SK-N-SH treated with all-trans-retinoic acid at 6 μM for 48 hours (cell line): ENCODE measurements around the gene FER.

Experiments
- CREB5 ChIP-seq: fragments of 250-450 bp; sonication (Bioruptor Pico); IDR thresholded peaks from 2 replicates; pipeline ENCODE4 v1.5.1; 2020; ENCODE audit warnings: low read depth, mild to moderate bottlenecking, moderate library complexity
- ESRRG ChIP-seq: fragments of 250-450 bp; sonication (Bioruptor Pico); IDR thresholded peaks from 2 replicates; pipeline ENCODE4 v1.6.1; 2021; ENCODE audit warnings: mild to moderate bottlenecking
- GLIS3 ChIP-seq: fragments of 250-450 bp; sonication (Bioruptor Pico); IDR thresholded peaks from 2 replicates; pipeline ENCODE4 v1.5.0; 2020; ENCODE audit warnings: mild to moderate bottlenecking, moderate library complexity
- PATZ1 ChIP-seq: fragments of 250-450 bp; sonication (Bioruptor Pico); IDR thresholded peaks from 2 replicates; pipeline ENCODE4 v1.8.0; 2020; ENCODE audit warnings: mild to moderate bottlenecking, moderate library complexity, borderline replicate concordance
- RARB ChIP-seq: fragments of 250-450 bp; sonication (Bioruptor Pico); IDR thresholded peaks from 2 replicates; pipeline ENCODE4 v1.8.0; 2021; ENCODE audit warnings: mild to moderate bottlenecking, moderate library complexity
- ZFP30 ChIP-seq: fragments of 450-650 bp; formaldehyde crosslinking; IDR thresholded peaks from 2 replicates; pipeline ENCODE4 v1.5.0; 2022; ENCODE audit warnings: mild to moderate bottlenecking, moderate library complexity
- ZNF565 ChIP-seq: fragments of 450-650 bp; formaldehyde crosslinking; conservative IDR thresholded peaks from 2 replicates; pipeline ENCODE4 v1.5.0; 2020; ENCODE audit warnings: low read depth, mild to moderate bottlenecking, moderate library complexity

GRCh38 chr5:109230369-109230768, 482.7 kb downstream of the FER start:
- TF ChIP-seq CREB5 (CRISPR knock-in tag) (no peak), PATZ1 (CRISPR knock-in tag) (no peak), ZFP30 (no peak), RARB (CRISPR knock-in tag) (no peak), ESRRG (CRISPR knock-in tag) (no peak), GLIS3 (CRISPR knock-in tag) (no peak), ZNF565 (CRISPR knock-in tag) (no peak)
